AG04449 (cell line): Measurements from ENCODE around the gene GSX2.
"Not testable (repeated sequence)": the region's sequence is repeated elsewhere in the genome, so short reads cannot be mapped to it uniquely, and the experiment has no call there.

Experiments used
- CTCF ChIA-PET: fragments of 350-600 bp; formaldehyde crosslinking; extraction: SDS; loops from one replicate; lab custom pipeline; 2021; ENCODE audit warnings: antibody characterized with exemption; lab: Yijun Ruan, JAX
- POLR2A ChIA-PET: fragments of 400-600, 350-600 bp; formaldehyde crosslinking; extraction: SDS; loops from one replicate; lab custom pipeline; 2020; ENCODE audit warnings: antibody characterized with exemption, inconsistent platforms; lab: Yijun Ruan, JAX
- DNase-seq: peaks from one replicate; pipeline ENCODE4 v3.0.0-alpha.2; 2010; ENCODE audit warnings: low read depth, low spot score
- H3K4me3 ChIP-seq: 2 replicates; pipeline ENCODE4 v1.5.1; 2011; ENCODE audit warnings: low read depth, mild to moderate bottlenecking, control low read depth, low read length
- TF ChIP-seq, protein P1 (sequence below): IDR thresholded peaks from one replicate; pipeline ENCODE4 v1.5.1; 2011; ENCODE audit warnings: mild to moderate bottlenecking, moderate library complexity, low read length, control low read depth, inconsistent platforms; ENCODE audit not compliant: insufficient read depth; ENCODE audit errors: missing control alignments

Gene GSX2

GRCh38 chr4:54103190-54103574, 3.2 kb downstream of the GSX2 start:
- no peak overlapping the region for H3K4me3 ChIP-seq
- TF ChIP-seq, protein P1, sequence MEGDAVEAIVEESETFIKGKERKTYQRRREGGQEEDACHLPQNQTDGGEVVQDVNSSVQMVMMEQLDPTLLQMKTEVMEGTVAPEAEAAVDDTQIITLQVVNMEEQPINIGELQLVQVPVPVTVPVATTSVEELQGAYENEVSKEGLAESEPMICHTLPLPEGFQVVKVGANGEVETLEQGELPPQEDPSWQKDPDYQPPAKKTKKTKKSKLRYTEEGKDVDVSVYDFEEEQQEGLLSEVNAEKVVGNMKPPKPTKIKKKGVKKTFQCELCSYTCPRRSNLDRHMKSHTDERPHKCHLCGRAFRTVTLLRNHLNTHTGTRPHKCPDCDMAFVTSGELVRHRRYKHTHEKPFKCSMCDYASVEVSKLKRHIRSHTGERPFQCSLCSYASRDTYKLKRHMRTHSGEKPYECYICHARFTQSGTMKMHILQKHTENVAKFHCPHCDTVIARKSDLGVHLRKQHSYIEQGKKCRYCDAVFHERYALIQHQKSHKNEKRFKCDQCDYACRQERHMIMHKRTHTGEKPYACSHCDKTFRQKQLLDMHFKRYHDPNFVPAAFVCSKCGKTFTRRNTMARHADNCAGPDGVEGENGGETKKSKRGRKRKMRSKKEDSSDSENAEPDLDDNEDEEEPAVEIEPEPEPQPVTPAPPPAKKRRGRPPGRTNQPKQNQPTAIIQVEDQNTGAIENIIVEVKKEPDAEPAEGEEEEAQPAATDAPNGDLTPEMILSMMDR: no peak
- ChIA-PET POLR2A (no interaction called here), CTCF (no interaction called here)
- DNase-seq: no peak

DNA sequence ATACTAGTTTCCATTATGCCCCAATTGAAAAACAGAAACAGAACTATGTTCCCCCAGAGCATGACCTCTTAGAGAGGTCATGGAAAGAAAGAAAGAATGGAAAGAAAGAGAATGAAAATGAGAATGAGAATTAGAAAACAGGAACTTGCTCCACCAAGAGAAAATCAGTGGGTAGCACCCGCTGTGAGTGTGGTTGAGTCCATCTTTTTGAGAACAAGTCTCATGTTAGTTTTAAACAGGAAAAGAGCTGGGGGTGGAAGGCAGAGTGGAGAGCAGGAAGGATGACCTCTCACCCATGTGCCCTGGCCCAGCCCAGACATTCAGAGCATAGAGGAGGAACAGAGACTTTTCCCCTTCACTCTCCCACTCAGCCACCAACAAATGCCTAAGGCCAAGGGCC, 4.9 kb downstream of the GSX2 start:
- H3K4me3 ChIP-seq: no peak overlapping the region
- TF ChIP-seq, protein P1: no peak
- no peak for DNase-seq
- CTCF ChIA-PET: interaction anchor here (0.9 kb wide), 1 partner anchor 175 kb away, joined by 3 read pairs; no protein-coding TSS in a partner anchor
- POLR2A ChIA-PET: no interaction called here

DNA sequence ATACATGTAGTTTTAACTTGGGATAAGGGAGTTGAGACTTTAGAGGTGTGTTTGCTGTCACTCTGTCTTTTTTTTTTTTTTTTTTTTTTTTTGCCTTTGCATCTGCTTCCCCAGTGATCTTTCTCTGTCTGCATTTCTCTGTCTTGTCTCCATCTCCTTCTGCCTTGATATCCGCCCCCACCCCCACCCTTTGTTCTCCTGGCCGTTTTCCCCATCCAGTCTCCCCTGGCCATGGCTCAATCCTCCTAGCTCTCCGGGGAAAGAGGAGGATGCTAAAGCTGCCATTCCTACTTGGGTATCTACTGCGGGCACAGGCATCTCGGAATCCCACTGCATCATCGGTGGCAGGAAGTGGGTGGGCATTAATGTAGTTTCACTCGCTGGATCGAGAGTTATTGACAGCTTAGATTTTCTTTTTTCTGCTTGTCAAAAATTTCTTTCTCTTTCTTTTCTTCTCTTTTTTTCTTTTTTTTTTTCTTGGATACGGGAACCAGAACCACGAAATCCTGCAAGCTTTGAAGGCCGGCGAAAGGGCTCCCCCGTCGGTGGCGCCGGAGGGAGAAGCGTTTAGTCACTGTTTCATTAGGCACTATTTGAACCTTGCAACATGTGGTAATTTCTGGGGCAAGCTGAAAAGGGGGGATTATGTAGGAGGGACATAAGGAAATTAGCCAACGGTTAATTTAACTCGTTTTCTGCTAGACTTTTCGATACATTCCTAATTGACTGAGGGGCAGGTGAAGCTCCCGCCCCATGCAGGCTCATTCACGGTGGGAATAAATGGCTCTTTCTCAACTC, 8.2 kb downstream of the GSX2 start:
- no peak for DNase-seq
- TF ChIP-seq, protein P1: no peak
- H3K4me3 ChIP-seq: peak overlapping the region; percentile 31
- CTCF ChIA-PET: interaction anchor here (0.8 to 1.3 kb wide), 4 partner anchors 12 to 199 kb away, joined by 3 to 4 read pairs (median 3); no protein-coding TSS in a partner anchor
- POLR2A ChIA-PET: no interaction called here

DNA sequence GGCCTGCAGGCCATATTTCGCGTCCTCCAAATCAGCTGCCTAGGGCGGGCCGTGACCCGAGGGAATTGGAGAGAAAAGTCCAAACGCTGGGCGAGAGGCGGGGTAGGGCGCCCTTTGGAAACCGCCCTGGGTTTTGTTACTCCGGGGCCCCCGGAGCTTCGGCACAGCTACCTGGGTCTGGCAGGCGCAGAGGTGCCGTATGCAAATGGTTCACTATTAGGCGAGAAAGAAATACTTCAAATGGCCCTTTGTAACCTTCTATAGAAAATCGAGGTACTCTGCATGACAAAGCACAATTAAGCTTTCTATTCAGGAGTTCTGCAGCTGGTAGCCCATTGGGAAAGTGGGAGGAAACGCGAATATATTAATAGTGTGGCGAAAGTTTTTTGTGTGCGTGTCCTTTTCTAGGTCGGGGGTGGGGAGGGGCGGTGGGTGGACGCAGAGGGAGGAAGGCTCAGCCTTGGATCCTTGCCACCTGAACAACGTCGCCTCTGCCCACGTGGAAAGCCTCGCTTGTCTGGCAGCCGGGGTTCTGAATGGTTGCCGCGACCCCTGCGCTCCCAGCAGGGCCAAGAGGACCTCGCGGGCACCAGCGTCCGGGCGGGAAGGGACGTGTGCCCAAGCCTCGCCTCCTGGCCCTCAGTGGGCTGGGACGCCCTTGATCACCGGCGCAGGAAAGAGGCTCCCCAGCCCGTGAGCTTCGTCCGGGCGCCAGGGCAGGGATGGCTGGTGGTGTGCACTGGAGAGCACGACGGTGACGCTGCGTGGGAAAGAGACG, 9.5 kb downstream of the GSX2 start:
- H3K4me3 ChIP-seq: no peak overlapping the region
- CTCF ChIA-PET: interaction anchor here (1.1 to 1.3 kb wide), 3 partner anchors 12 to 179 kb away, joined by 3 to 4 read pairs (median 3); no protein-coding TSS in a partner anchor
- POLR2A ChIA-PET: no interaction called here
- TF ChIP-seq, protein P1: no peak
- DNase-seq: no peak

DNA sequence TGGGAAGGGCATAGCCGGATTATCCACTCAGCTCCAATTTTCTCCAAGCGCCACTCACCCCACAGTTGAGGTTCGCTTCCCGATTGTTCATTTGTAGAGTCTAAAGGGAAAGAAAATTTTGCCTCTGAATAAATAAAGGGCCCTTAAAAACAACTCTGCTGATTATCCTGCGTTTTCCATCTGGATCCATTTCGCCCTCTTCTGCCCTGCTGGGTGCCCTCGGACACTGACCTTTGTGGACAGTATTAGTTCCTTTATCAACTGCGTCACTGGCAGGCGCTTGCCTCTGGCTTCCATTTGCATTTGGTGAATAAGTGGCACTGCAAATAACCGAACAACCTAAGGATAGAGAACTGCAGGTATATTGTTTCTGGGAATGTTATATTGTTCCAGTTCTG, 10.1 kb downstream of the GSX2 start:
- CTCF ChIA-PET: interaction anchor here (1.1 kb wide), 1 partner anchor 13 kb away, joined by 3 read pairs; no protein-coding TSS in a partner anchor
- no peak overlapping the region for H3K4me3 ChIP-seq
- POLR2A ChIA-PET: no interaction called here
- TF ChIP-seq, protein P1: no peak
- DNase-seq: no peak

DNA sequence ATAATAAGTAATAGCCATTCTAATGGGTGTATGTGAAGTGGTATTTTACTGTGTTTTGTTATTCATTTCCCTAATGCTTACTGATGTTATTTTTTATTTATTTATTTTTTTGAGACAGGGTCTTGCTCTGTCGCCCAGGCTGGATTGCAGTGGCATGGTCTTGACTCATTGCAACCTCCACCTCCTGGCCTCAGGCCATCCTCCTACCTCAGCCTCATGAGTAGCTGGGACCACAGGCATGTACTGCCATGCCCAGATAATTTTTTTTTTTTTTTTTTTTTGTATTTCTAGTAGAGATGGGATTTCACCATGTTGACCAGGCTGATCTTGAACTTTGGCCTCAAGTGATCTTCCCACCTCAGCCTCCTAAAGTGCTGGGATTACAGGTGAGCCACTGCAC, 13.2 kb downstream of the GSX2 start:
- H3K4me3 ChIP-seq, CTCF ChIA-PET, DNase-seq, POLR2A ChIA-PET: not testable (repeated sequence)

DNA sequence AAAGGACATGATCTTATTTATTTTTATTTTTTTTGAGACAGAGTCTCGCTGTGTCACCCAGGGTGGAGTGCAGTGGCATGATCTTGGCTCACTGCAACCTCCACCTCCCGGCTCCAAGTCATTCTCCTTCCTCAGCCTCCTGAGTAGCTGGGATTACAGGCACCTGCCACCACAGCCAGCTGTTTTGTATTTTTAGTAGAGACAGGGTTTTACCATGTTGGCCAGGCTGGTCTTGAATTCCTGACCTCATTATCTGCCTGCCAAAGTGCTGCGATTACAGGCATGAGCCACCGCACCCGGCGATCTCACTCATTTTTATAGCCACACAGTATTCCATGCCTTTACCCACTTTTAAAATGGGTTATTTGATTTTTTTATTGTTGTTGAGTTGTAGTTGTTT, 16.3 kb downstream of the GSX2 start:
- POLR2A ChIA-PET, CTCF ChIA-PET, DNase-seq, H3K4me3 ChIP-seq: not testable (repeated sequence)
